DMS53 (cell line): ENCODE measurements around the gene PEAK3.

Experiments
- DNase-seq: peaks from one replicate; lab custom pipeline; 2025; lab: John Stamatoyannopoulos, UW

Gene PEAK3

GRCh38 chr19:2282062-2282861, at the start of gene PEAK3:
PEAK3 (minus strand) TSS chr19:2282175; CDS start chr19:2280931, 1,244 bp downstream.
- no peak for DNase-seq

GRCh38 chr19:2330632-2331284, 48.8 kb upstream of the PEAK3 start:
- DNase-seq, result peak; percentile 92

- peak; percentile 66 for DNase-seq
These were observed 48.3 kb upstream of the PEAK3 start for GRCh38 chr19:2330255-2330631.

- DNase-seq, result peak; percentile 52
These were observed 47.5 kb upstream of the PEAK3 start for GRCh38 chr19:2329501-2329916.

- DNase-seq, result peak; percentile 47
These were observed 47.1 kb upstream of the PEAK3 start for GRCh38 chr19:2329149-2329478.

GRCh38 chr19:2328401-2329148, 46.6 kb upstream of the PEAK3 start, which contains the start of the genes LSM7 and SPPL2B:
LSM7 (minus strand) TSS chr19:2328586; CDS start chr19:2328566, 20 bp downstream.
SPPL2B (plus strand) TSS chr19:2328684; CDS start chr19:2328710, 26 bp downstream.
- DNase-seq, result peak; percentile 91

- peak; percentile 60 for DNase-seq
These were observed 45.9 kb upstream of the PEAK3 start for GRCh38 chr19:2327773-2328400.

- DNase-seq, result no peak
These were observed 44.9 kb upstream of the PEAK3 start for GRCh38 chr19:2326699-2327360.

- no peak for DNase-seq
These were observed 43.5 kb upstream of the PEAK3 start for GRCh38 chr19:2325281-2326046.

- no peak for DNase-seq
These were observed 42.4 kb upstream of the PEAK3 start for GRCh38 chr19:2324220-2324948.

GRCh38 chr19:2323707-2324106, 41.7 kb upstream of the PEAK3 start:
- no peak for DNase-seq

- no peak for DNase-seq
These were observed 39.7 kb upstream of the PEAK3 start for GRCh38 chr19:2321565-2322283.

GRCh38 chr19:2320939-2321338, 39.0 kb upstream of the PEAK3 start:
- DNase-seq, result no peak

GRCh38 chr19:2320049-2320448, 38.1 kb upstream of the PEAK3 start:
- DNase-seq, result peak; percentile 19

GRCh38 chr19:2319551-2319950, 37.6 kb upstream of the PEAK3 start:
- DNase-seq, result no peak

- no peak for DNase-seq
These were observed 36.9 kb upstream of the PEAK3 start for GRCh38 chr19:2318923-2319322.

GRCh38 chr19:2317756-2318155, 35.8 kb upstream of the PEAK3 start:
- DNase-seq, result no peak

GRCh38 chr19:2317300-2317699, 35.3 kb upstream of the PEAK3 start:
- DNase-seq, result no peak

GRCh38 chr19:2315818-2316353, 33.9 kb upstream of the PEAK3 start:
- DNase-seq, result peak; percentile 77
